ENCODE data around the gene ITGA11.
A peak's percentile ranks its signal among the peaks of the same experiment; 100 is the strongest.

ITGA11 gene

GRCh38 chr15:68379759-68380290 lies 52.1 kb downstream of the ITGA11 start:
- intact Hi-C loops (cut with micrococcal nuclease), result no loop called here
- Mint-ChIP-seq H3K27ac (peak overlapping the region; percentile 42), H3K4me1 (ENCODE audit: low read depth) (peaks cover 14% of the 10 kb centered on the region), H3K27me3 (peaks cover 3% of the 10 kb centered on the region), H3K36me3 (ENCODE audit: low read depth) (no peaks in the 10 kb centered on the region), H3K4me3 (no peak overlapping the region), H3K9me3 (no peaks in the 10 kb centered on the region)

GRCh38 chr15:68379058-68379758 lies 52.8 kb downstream of the ITGA11 start:
- H3K4me3 Mint-ChIP-seq, result no peak overlapping the region
- H3K27me3 Mint-ChIP-seq, result peaks cover 3% of the 10 kb centered on the region
- peaks cover 14% of the 10 kb centered on the region for H3K4me1 Mint-ChIP-seq (ENCODE audit: low read depth)
- intact Hi-C loops (cut with micrococcal nuclease), result no loop called here
- peak overlapping the region; percentile 42 for H3K27ac Mint-ChIP-seq
- no peaks in the 10 kb centered on the region for H3K9me3 Mint-ChIP-seq
- H3K36me3 Mint-ChIP-seq (ENCODE audit: low read depth), result no peaks in the 10 kb centered on the region

- H3K9me3 Mint-ChIP-seq, result no peaks in the 10 kb centered on the region
- no peaks in the 10 kb centered on the region for H3K36me3 Mint-ChIP-seq (ENCODE audit: low read depth)
- no peak overlapping the region for H3K27ac Mint-ChIP-seq
- no peak overlapping the region for H3K4me3 Mint-ChIP-seq
- peaks cover 14% of the 10 kb centered on the region for H3K4me1 Mint-ChIP-seq (ENCODE audit: low read depth)
- intact Hi-C loops (cut with micrococcal nuclease), result no loop called here
- peaks cover 1% of the 10 kb centered on the region for H3K27me3 Mint-ChIP-seq
Measured at GRCh38 chr15:68378595-68378994, 53.4 kb downstream of the ITGA11 start.

- Mint-ChIP-seq H3K27ac (no peak overlapping the region), H3K36me3 (ENCODE audit: low read depth) (no peaks in the 10 kb centered on the region), H3K9me3 (no peaks in the 10 kb centered on the region), H3K4me1 (ENCODE audit: low read depth) (peaks cover 14% of the 10 kb centered on the region), H3K4me3 (no peak overlapping the region), H3K27me3 (no peaks in the 10 kb centered on the region)
- intact Hi-C loops (cut with micrococcal nuclease), result no loop called here
Measured at GRCh38 chr15:68377766-68378165, 54.2 kb downstream of the ITGA11 start.

GRCh38 chr15:68376447-68377060 lies 55.4 kb downstream of the ITGA11 start:
- no peak overlapping the region for H3K4me3 Mint-ChIP-seq
- no peaks in the 10 kb centered on the region for H3K36me3 Mint-ChIP-seq (ENCODE audit: low read depth)
- H3K4me1 Mint-ChIP-seq (ENCODE audit: low read depth), result peaks cover 14% of the 10 kb centered on the region
- no peaks in the 10 kb centered on the region for H3K27me3 Mint-ChIP-seq
- H3K27ac Mint-ChIP-seq, result no peak overlapping the region
- intact Hi-C loops (cut with micrococcal nuclease), result no loop called here
- no peaks in the 10 kb centered on the region for H3K9me3 Mint-ChIP-seq

- Mint-ChIP-seq H3K27me3 (no peaks in the 10 kb centered on the region), H3K9me3 (no peaks in the 10 kb centered on the region), H3K4me3 (no peak overlapping the region), H3K4me1 (ENCODE audit: low read depth) (peaks cover 14% of the 10 kb centered on the region), H3K27ac (no peak overlapping the region), H3K36me3 (ENCODE audit: low read depth) (no peaks in the 10 kb centered on the region)
- intact Hi-C loops (cut with micrococcal nuclease), result no loop called here
Measured at GRCh38 chr15:68375716-68376220, 56.2 kb downstream of the ITGA11 start.

GRCh38 chr15:68375191-68375631 lies 56.8 kb downstream of the ITGA11 start:
- H3K9me3 Mint-ChIP-seq, result no peaks in the 10 kb centered on the region
- intact Hi-C loops (cut with micrococcal nuclease), result no loop called here
- H3K27ac Mint-ChIP-seq, result no peak overlapping the region
- H3K27me3 Mint-ChIP-seq, result no peaks in the 10 kb centered on the region
- H3K4me1 Mint-ChIP-seq (ENCODE audit: low read depth), result peaks cover 20% of the 10 kb centered on the region
- no peaks in the 10 kb centered on the region for H3K36me3 Mint-ChIP-seq (ENCODE audit: low read depth)
- H3K4me3 Mint-ChIP-seq, result no peak overlapping the region

- H3K36me3 Mint-ChIP-seq (ENCODE audit: low read depth), result peaks cover under 1% of the 10 kb centered on the region
- no peaks in the 10 kb centered on the region for H3K9me3 Mint-ChIP-seq
- H3K4me1 Mint-ChIP-seq (ENCODE audit: low read depth), result peaks cover 18% of the 10 kb centered on the region
- H3K27me3 Mint-ChIP-seq, result no peaks in the 10 kb centered on the region
- no peak overlapping the region for H3K4me3 Mint-ChIP-seq
- intact Hi-C loops (cut with micrococcal nuclease), result no loop called here
- H3K27ac Mint-ChIP-seq, result no peak overlapping the region
Measured at GRCh38 chr15:68374168-68374745, 57.7 kb downstream of the ITGA11 start.

- H3K27me3 Mint-ChIP-seq, result peaks cover 3% of the 10 kb centered on the region
- H3K9me3 Mint-ChIP-seq, result no peaks in the 10 kb centered on the region
- peaks cover 25% of the 10 kb centered on the region for H3K4me1 Mint-ChIP-seq (ENCODE audit: low read depth)
- H3K4me3 Mint-ChIP-seq, result no peak overlapping the region
- intact Hi-C loops (cut with micrococcal nuclease), result no loop called here
- H3K27ac Mint-ChIP-seq, result no peak overlapping the region
- H3K36me3 Mint-ChIP-seq (ENCODE audit: low read depth), result peaks cover 5% of the 10 kb centered on the region
Measured at GRCh38 chr15:68373028-68373427, 58.9 kb downstream of the ITGA11 start.

GRCh38 chr15:68372291-68372811 lies 59.6 kb downstream of the ITGA11 start:
- no peak overlapping the region for H3K27ac Mint-ChIP-seq
- intact Hi-C loops (cut with micrococcal nuclease), result loop anchor here (1.0 kb wide), 2 partner anchors 66 to 119 kb away; no protein-coding TSS in a partner anchor
- H3K9me3 Mint-ChIP-seq, result no peaks in the 10 kb centered on the region
- H3K36me3 Mint-ChIP-seq (ENCODE audit: low read depth), result peaks cover 5% of the 10 kb centered on the region
- peaks cover 32% of the 10 kb centered on the region for H3K4me1 Mint-ChIP-seq (ENCODE audit: low read depth)
- H3K27me3 Mint-ChIP-seq, result peaks cover 4% of the 10 kb centered on the region
- no peak overlapping the region for H3K4me3 Mint-ChIP-seq

GRCh38 chr15:68371851-68372250 lies 60.1 kb downstream of the ITGA11 start:
- intact Hi-C loops (cut with micrococcal nuclease), result loop anchor here (1.0 kb wide), 2 partner anchors 66 to 119 kb away; no protein-coding TSS in a partner anchor
- Mint-ChIP-seq H3K27me3 (peaks cover 8% of the 10 kb centered on the region), H3K4me3 (no peak overlapping the region), H3K9me3 (no peaks in the 10 kb centered on the region), H3K27ac (peak overlapping the region; percentile 52), H3K36me3 (ENCODE audit: low read depth) (peaks cover 5% of the 10 kb centered on the region), H3K4me1 (ENCODE audit: low read depth) (peaks cover 37% of the 10 kb centered on the region)

GRCh38 chr15:68371160-68371559 lies 60.8 kb downstream of the ITGA11 start:
- H3K4me1 Mint-ChIP-seq (ENCODE audit: low read depth), result peaks cover 43% of the 10 kb centered on the region
- H3K27ac Mint-ChIP-seq, result peak overlapping the region; percentile 52
- intact Hi-C loops (cut with micrococcal nuclease), result no loop called here
- peaks cover 5% of the 10 kb centered on the region for H3K36me3 Mint-ChIP-seq (ENCODE audit: low read depth)
- no peaks in the 10 kb centered on the region for H3K9me3 Mint-ChIP-seq
- no peak overlapping the region for H3K4me3 Mint-ChIP-seq
- H3K27me3 Mint-ChIP-seq, result peaks cover 8% of the 10 kb centered on the region

GRCh38 chr15:68370768-68371151 lies 61.2 kb downstream of the ITGA11 start:
- intact Hi-C loops (cut with micrococcal nuclease), result no loop called here
- H3K9me3 Mint-ChIP-seq, result no peaks in the 10 kb centered on the region
- peak overlapping the region; percentile 28 for H3K27ac Mint-ChIP-seq
- H3K4me3 Mint-ChIP-seq, result no peak overlapping the region
- H3K4me1 Mint-ChIP-seq (ENCODE audit: low read depth), result peaks cover 43% of the 10 kb centered on the region
- H3K36me3 Mint-ChIP-seq (ENCODE audit: low read depth), result peaks cover 5% of the 10 kb centered on the region
- peaks cover 8% of the 10 kb centered on the region for H3K27me3 Mint-ChIP-seq
